A549 (cell line): Measurements from ENCODE around the gene CCT5. TPM values are rescaled to one million over a fixed set of nuclear protein-coding genes. Genes with fewer than 3 reads are reported as not detected.

Experiments
- ATAC-seq, 2 experiments: fragments of 200-7000 bp in 1 of 2; fragments of >200 bp in 1 of 2; cut with Nextera tagmentation in 1 of 2; cut with Tn5 transposase in 1 of 2; 3 replicates each; pipeline versions ENCODE4 v1.8.0 to v1.9.1; 2018 to 2020; ENCODE audit warnings: mild to moderate bottlenecking in 1 of 2, moderate library complexity in 1 of 2
- CTCF ChIA-PET: fragments of 300-600 bp; sonication (Branson Sonifier 250); formaldehyde crosslinking; extraction: SDS; loops from one replicate; lab custom pipeline; 2021; ENCODE audit warnings: antibody characterized with exemption, inconsistent platforms; lab: Yijun Ruan, JAX
- POLR2A ChIA-PET: fragments of 350-600 bp; formaldehyde crosslinking; extraction: SDS; loops from one replicate; lab custom pipeline; 2021; ENCODE audit warnings: antibody characterized with exemption, inconsistent platforms; lab: Yijun Ruan, JAX
- DNase-seq, 2 experiments: peaks; one replicate each; pipeline versions ENCODE4 v3.0.0 to v3.0.0-alpha.2; 2011 to 2016; ENCODE audit warnings: low read depth in 1 of 2, low spot score in 1 of 2
- FAIRE-seq: peaks from 2 replicates; lab custom pipeline; 2011; peaks lifted over from hg19 to GRCh38; lab: Jason Lieb, UNC
- H3K27ac ChIP-seq, 2 experiments: fragments of >200 bp; sonication (Bioruptor Twin); formaldehyde crosslinking; 3 replicates each; pipeline ENCODE4 v1.5.1; 2016 to 2017
- H3K4me1 ChIP-seq: fragments of >200 bp; sonication (Bioruptor Twin); formaldehyde crosslinking; 3 replicates; pipeline ENCODE4 v1.6.1; 2016
- H3K4me2 ChIP-seq: fragments of >200 bp; sonication (Bioruptor Twin); formaldehyde crosslinking; 3 replicates; pipeline ENCODE4 v1.6.1; 2016
- H3K4me3 ChIP-seq: fragments of >200 bp; sonication (Bioruptor Twin); formaldehyde crosslinking; 3 replicates; pipeline ENCODE4 v1.5.1; 2016
- H3K9me3 ChIP-seq: fragments of >200 bp; sonication (Bioruptor Twin); formaldehyde crosslinking; 3 replicates; pipeline ENCODE4 v1.6.1; 2016
- BCL3 ChIP-seq: fragments of >200 bp; sonication (Bioruptor Twin); formaldehyde crosslinking; IDR thresholded peaks from 3 replicates; pipeline ENCODE4 v1.6.1; 2016
- BHLHE40 ChIP-seq: IDR thresholded peaks from 2 replicates; pipeline ENCODE4 v1.6.1; 2012; ENCODE audit warnings: low read depth, low read length, inconsistent platforms
- CEBPB ChIP-seq, 2 experiments: fragments of >200 bp in 1 of 2; sonication (Bioruptor Twin) in 1 of 2; formaldehyde crosslinking in 1 of 2; IDR thresholded peaks; 2 replicates each; pipeline ENCODE4 v1.6.1; 2012 to 2016
- EHMT2 ChIP-seq: fragments of 200-600 bp; sonication (generic); IDR thresholded peaks from 2 replicates; pipeline ENCODE4 v1.6.1; 2016; ENCODE audit warnings: antibody characterized with exemption, low read depth, mild to moderate bottlenecking, moderate library complexity
- GATA3 ChIP-seq: IDR thresholded peaks from 2 replicates; pipeline ENCODE4 v1.6.1; 2012; ENCODE audit warnings: borderline replicate concordance
- HOXB13 ChIP-seq: fragments of 250-450 bp; sonication (Bioruptor Pico); IDR thresholded peaks from 2 replicates; pipeline ENCODE4 v1.5.0; 2020; ENCODE audit warnings: low read depth, mild to moderate bottlenecking, moderate library complexity
- JUN ChIP-seq, 2 experiments: fragments of >200 bp; sonication (Bioruptor Twin); formaldehyde crosslinking; IDR thresholded peaks; 2 replicates in 1 of 2; 3 replicates in 1 of 2; pipeline ENCODE4 v1.6.1; 2016 to 2017
- KDM5A ChIP-seq: fragments of 200-600 bp; sonication (generic); IDR thresholded peaks from 2 replicates; pipeline ENCODE4 v1.6.1; 2016; ENCODE audit warnings: antibody characterized with exemption, mild to moderate bottlenecking
- MYC ChIP-seq: IDR thresholded peaks from 2 replicates; pipeline ENCODE4 v1.6.1; 2012; ENCODE audit warnings: mild to moderate bottlenecking, inconsistent platforms, low read length, improper control_type of control experiment, borderline replicate concordance
- PHF8 ChIP-seq: fragments of 200-600 bp; sonication (generic); IDR thresholded peaks from 2 replicates; pipeline ENCODE4 v1.6.1; 2016; ENCODE audit warnings: low read depth, mild to moderate bottlenecking, antibody characterized with exemption, moderate library complexity, borderline replicate concordance
- POLR2A ChIP-seq: IDR thresholded peaks from 2 replicates; pipeline ENCODE4 v1.6.1; 2012; ENCODE audit warnings: mild to moderate bottlenecking, low read length
- RCOR1 ChIP-seq: fragments of 150-350 bp; IDR thresholded peaks from 2 replicates; pipeline ENCODE4 v1.6.1; 2014; ENCODE audit warnings: antibody characterized with exemption, low read length, low read depth
- RFX5 ChIP-seq: fragments of 450-650 bp; IDR thresholded peaks from 2 replicates; pipeline ENCODE4 v1.7.1; 2014; ENCODE audit warnings: antibody characterized with exemption, mild to moderate bottlenecking, moderate library complexity
- RNF2 ChIP-seq: fragments of 200-600 bp; sonication (generic); IDR thresholded peaks from 2 replicates; pipeline ENCODE4 v1.6.1; 2016; ENCODE audit warnings: low read depth, mild to moderate bottlenecking, antibody characterized with exemption, moderate library complexity, borderline replicate concordance
- SREBF2 ChIP-seq: fragments of 450-650 bp; IDR thresholded peaks from 2 replicates; pipeline ENCODE4 v1.6.1; 2014; ENCODE audit warnings: mild to moderate bottlenecking, moderate library complexity
- TFCP2L1 ChIP-seq: fragments of 250-450 bp; sonication (Bioruptor Pico); IDR thresholded peaks from 2 replicates; pipeline ENCODE4 v1.5.0; 2021; ENCODE audit warnings: mild to moderate bottlenecking
- WGBS: methylation state at CpG from one replicate; pipeline ENCODE4 v1.1.6; 2017; ENCODE audit errors: missing lambda C conversion rate; 5-methylcytosine and 5-hydroxymethylcytosine counted together
- polyA minus RNA-seq: library from RNA; depleted of rRNA, polyadenylated mRNA; stranded (reverse); fragments of >200 nt; gene quantifications from 2 replicates; pipeline ENCODE4 v1.2.3, GENCODE V29; 2011; rRNA and poly(A)+ RNA removed
- polyA plus RNA-seq, 4 experiments: library from polyadenylated mRNA; depleted of rRNA in 3 of 4; stranded (reverse); fragments of >200 nt; fragmentation: RNase III in 1 of 4; extraction: RNeasy Plus Mini Kit Qiagen cat#74134 plus additional on column Dnase treatment in 1 of 4; gene quantifications; 2 replicates in 3 of 4; 3 replicates in 1 of 4; pipeline ENCODE4 v1.2.3, GENCODE V29; 2011 to 2017
- TF ChIP-seq, protein P1 (sequence below): IDR thresholded peaks from 2 replicates; pipeline ENCODE4 v1.6.1; 2012; ENCODE audit warnings: low read depth, borderline replicate concordance
- TF ChIP-seq, protein P2 (sequence below): IDR thresholded peaks from 2 replicates; pipeline ENCODE4 v1.6.1; 2012

Gene CCT5
- polyA plus RNA-seq (2011; rRNA removed): 569 and 730 TPM in 2 replicates
- polyA plus RNA-seq (2012; cell fraction: cytosol; rRNA removed): 495 and 537 TPM in 2 replicates
- polyA plus RNA-seq (2012; cell fraction: nucleus; rRNA removed): 371 and 544 TPM in 2 replicates
- polyA plus RNA-seq (2017; fragmentation: RNase III; extraction: RNeasy Plus Mini Kit Qiagen cat#74134 plus additional on column Dnase treatment): 809 to 979 TPM (median 858 TPM) in 3 replicates
- 773 and 905 TPM in 2 replicates for polyA minus RNA-seq

GRCh38 chr5:10249948-10250805, at the start of gene CCT5:
Gene CCT5 (plus strand): TSS chr5:10250280. CDS start chr5:10250341, 61 bp downstream.
- Histone ChIP-seq H3K4me1 (peaks cover 31% of the 10 kb centered on the region), H3K9me3 (no peaks in the 10 kb centered on the region), H3K4me2 (peak within 1 kb of the TSS; percentile 97), H3K27ac (peak within 1 kb of the TSS; percentile 88 to 98), H3K4me3 (peak within 1 kb of the TSS; percentile 87)
- under 1% methylated on average over 43 of the region's 67 CpGs for WGBS
- FAIRE-seq: no peak
- ChIA-PET CTCF (interaction anchor here (1.1 to 1.8 kb wide), 2 partner anchors 13 to 24 kb away, joined by 3 to 7 read pairs; no protein-coding TSS in a partner anchor), POLR2A (interaction anchor here (0.7 to 3.6 kb wide), 10 partner anchors 9 to 191 kb away, joined by 3 to 29 read pairs (median 4); partner anchors contain the start of gene MARCHF6)
- peak; percentile 95 to 99 for DNase-seq
- ATAC-seq: peak; percentile 86 to 88
- 0 out of 2 replicates have a peak, but pooled peaks have one; percentile 43 for TF ChIP-seq BHLHE40
- TF ChIP-seq CEBPB (IDR thresholded peaks at IDR 0.05): peak in 1 of 2 experiments; percentile 46; a peak in 2 of 4 replicates
- TF ChIP-seq, protein P1, sequence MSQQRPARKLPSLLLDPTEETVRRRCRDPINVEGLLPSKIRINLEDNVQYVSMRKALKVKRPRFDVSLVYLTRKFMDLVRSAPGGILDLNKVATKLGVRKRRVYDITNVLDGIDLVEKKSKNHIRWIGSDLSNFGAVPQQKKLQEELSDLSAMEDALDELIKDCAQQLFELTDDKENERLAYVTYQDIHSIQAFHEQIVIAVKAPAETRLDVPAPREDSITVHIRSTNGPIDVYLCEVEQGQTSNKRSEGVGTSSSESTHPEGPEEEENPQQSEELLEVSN: peak; percentile 32; the same call in 1 of the 2 replicates
- peak; percentile 47; the same call in 2 of the 3 replicates for TF ChIP-seq BCL3
- TF ChIP-seq RCOR1: no peak
- TF ChIP-seq TFCP2L1 (CRISPR knock-in tag): peak; percentile 25; the same call in 1 of the 2 replicates
- peak; percentile 50 for TF ChIP-seq GATA3
- no peak for TF ChIP-seq HOXB13 (CRISPR knock-in tag)
- TF ChIP-seq KDM5A: 0 out of 2 replicates have a peak, but pooled peaks have one; percentile 31
- peak; percentile 89 for TF ChIP-seq POLR2A
- TF ChIP-seq JUN (IDR thresholded peaks at IDR 0.05): peak; percentile 59 to 80; a peak in 4 of 5 replicates
- no peak for TF ChIP-seq RFX5
- TF ChIP-seq RNF2: no peak
- TF ChIP-seq, protein P2, sequence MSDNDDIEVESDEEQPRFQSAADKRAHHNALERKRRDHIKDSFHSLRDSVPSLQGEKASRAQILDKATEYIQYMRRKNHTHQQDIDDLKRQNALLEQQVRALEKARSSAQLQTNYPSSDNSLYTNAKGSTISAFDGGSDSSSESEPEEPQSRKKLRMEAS: peak; percentile 98
- peak; percentile 96 for TF ChIP-seq PHF8
- no peak for TF ChIP-seq EHMT2
- TF ChIP-seq MYC: peak; percentile 99
- peak; percentile 13; the same call in 1 of the 2 replicates for TF ChIP-seq SREBF2

DNA sequence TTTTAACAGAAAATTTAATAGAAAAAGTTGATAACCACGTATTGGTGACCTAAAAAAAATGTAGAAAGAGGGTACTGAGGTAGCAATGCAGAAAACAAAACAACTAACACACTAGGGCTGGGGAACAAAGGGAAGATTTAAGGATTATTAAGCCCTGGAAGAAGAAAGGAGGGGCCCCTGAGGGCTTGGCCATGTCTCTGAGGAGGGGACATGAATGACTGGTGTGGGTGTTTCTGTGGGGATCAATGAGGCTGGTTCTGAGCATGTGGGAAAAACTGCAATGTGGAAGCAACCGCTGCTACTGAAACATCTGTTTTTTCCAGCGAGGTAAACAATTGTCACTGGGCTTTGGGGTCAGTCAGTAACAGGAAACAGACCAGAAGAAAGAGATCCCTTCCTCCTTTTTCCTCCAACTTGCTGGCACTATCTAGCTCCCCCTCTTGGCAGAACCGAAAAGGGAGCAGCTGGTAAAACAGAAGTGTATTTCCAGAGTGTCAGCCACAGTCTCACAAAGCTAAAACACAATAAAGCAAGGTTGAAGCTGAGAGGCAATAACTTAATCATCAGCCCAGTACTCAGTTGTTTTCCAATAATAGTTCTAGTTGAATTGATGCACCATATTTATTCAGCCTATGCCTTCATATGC, 48.7 kb upstream of the CCT5 start:
- no peak for TF ChIP-seq BHLHE40
- FAIRE-seq (no peak), ATAC-seq (no peak), DNase-seq (no peak)
- 57% methylated on average over 4 of the region's 4 CpGs for WGBS
- H3K4me1 ChIP-seq: no peaks in the 10 kb centered on the region
- POLR2A ChIA-PET: interaction anchor here (0.7 kb wide), 1 partner anchor 30 kb away, joined by 9 read pairs; no protein-coding TSS in a partner anchor
- CTCF ChIA-PET: no interaction called here
- H3K27ac ChIP-seq: no peak overlapping the region
- H3K4me2 ChIP-seq: no peak overlapping the region
- peaks cover 20% of the 10 kb centered on the region; the same call in 2 of the 3 replicates for H3K9me3 ChIP-seq
- H3K4me3 ChIP-seq: no peak overlapping the region
